ENCODE data around the gene SLC25A12. TPM values are rescaled to one million over a fixed set of nuclear protein-coding genes. Genes with fewer than 3 reads are reported as not detected.

The SLC25A12 gene
- total and polyA plus RNA-seq, 2 of the 13 experiments (the other 11 are each of a cell fraction or from before 2014, with no cell fraction given) = 8.1 to 15.9 TPM

DNA sequence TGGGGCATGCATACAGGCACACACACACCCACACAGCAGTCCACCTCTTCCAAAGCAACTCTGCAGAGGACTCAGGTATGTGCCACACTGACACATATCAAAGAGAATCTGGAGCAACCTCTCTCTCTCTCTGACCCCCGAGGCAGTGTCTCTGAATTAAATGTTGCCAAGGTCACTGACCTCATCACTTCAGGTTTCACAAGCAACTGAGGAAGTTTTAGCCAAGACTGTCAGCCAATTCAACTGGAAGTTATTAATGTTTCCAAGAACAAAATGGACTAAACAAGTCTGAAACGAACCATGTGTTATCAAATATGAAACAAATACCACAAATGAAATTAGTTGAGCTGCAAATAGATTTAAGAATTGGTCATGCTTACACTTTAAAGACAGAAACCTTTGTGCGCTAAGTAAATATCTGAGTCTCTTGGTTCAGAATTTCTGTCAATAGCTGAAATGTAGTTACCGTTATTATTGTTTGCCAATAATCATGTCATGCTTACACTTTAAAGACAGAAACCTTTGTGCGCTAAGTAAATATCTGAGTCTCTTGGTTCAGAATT lies 86.1 kb downstream of the SLC25A12 start (continued):
- TF ChIP-seq, protein P1, sequence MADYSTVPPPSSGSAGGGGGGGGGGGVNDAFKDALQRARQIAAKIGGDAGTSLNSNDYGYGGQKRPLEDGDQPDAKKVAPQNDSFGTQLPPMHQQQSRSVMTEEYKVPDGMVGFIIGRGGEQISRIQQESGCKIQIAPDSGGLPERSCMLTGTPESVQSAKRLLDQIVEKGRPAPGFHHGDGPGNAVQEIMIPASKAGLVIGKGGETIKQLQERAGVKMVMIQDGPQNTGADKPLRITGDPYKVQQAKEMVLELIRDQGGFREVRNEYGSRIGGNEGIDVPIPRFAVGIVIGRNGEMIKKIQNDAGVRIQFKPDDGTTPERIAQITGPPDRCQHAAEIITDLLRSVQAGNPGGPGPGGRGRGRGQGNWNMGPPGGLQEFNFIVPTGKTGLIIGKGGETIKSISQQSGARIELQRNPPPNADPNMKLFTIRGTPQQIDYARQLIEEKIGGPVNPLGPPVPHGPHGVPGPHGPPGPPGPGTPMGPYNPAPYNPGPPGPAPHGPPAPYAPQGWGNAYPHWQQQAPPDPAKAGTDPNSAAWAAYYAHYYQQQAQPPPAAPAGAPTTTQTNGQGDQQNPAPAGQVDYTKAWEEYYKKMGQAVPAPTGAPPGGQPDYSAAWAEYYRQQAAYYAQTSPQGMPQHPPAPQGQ (CRISPR knock-in tag; IDR thresholded peaks at IDR 0.05; ENCODE audit: borderline replicate concordance) = no peak
- TF ChIP-seq SOX13 (IDR thresholded peaks at IDR 0.05) (0 out of 2 replicates have a peak, but pooled peaks have one; percentile 52), SOX13 (CRISPR knock-in tag; conservative IDR thresholded peaks at IDR 0.05 in 1 of 2, IDR thresholded peaks at IDR 0.05 in 1 of 2) (peak in 1 of 2 experiments; percentile 72; a peak in 2 of 4 replicates), GZF1 (CRISPR knock-in tag; IDR thresholded peaks at IDR 0.05) (no peak), KDM5B (CRISPR knock-in tag; IDR thresholded peaks at IDR 0.05; ENCODE audit: borderline replicate concordance) (no peak), RXRB (CRISPR knock-in tag; IDR thresholded peaks at IDR 0.05; ENCODE audit: borderline replicate concordance) (peak; percentile 86), ZNF253 (CRISPR knock-in tag; IDR thresholded peaks at IDR 0.05; ENCODE audit: borderline replicate concordance) (no peak), SRSF9 (IDR thresholded peaks at IDR 0.05; ENCODE audit: borderline replicate concordance, insufficient read depth, low read depth, low read length, poor library complexity, severe bottlenecking) (no peak), ZNF564 (CRISPR knock-in tag; IDR thresholded peaks at IDR 0.05) (no peak), SP4 (CRISPR knock-in tag; IDR thresholded peaks at IDR 0.05) (no peak), FOXA1 (IDR thresholded peaks at IDR 0.05) (peak; percentile 95), FOXA1 (CRISPR knock-in tag; IDR thresholded peaks at IDR 0.05) (peak; percentile 67; the same call in 1 of the 2 replicates), ZFX (CRISPR knock-in tag; IDR thresholded peaks at IDR 0.05; ENCODE audit: low read depth) (no peak), AKAP8 (CRISPR knock-in tag; IDR thresholded peaks at IDR 0.05) (no peak), NCOR1 (IDR thresholded peaks at IDR 0.05; ENCODE audit: borderline replicate concordance, low read length) (peak; percentile 78; the same call in 1 of the 2 replicates), IKZF1 (IDR thresholded peaks at IDR 0.05) (no peak), SOX5 (CRISPR knock-in tag; IDR thresholded peaks at IDR 0.05; ENCODE audit: borderline replicate concordance) (0 out of 2 replicates have a peak, but pooled peaks have one; percentile 79), CENPX (CRISPR knock-in tag; IDR thresholded peaks at IDR 0.05) (no peak), MXI1 (IDR thresholded peaks at IDR 0.05; ENCODE audit: borderline replicate concordance, low read depth, low read length) (no peak; the same call in 2 of the 3 replicates), ZNF432 (CRISPR knock-in tag; IDR thresholded peaks at IDR 0.05; ENCODE audit: borderline replicate concordance) (no peak), ZNF569 (CRISPR knock-in tag; IDR thresholded peaks at IDR 0.05; ENCODE audit: borderline replicate concordance) (no peak), TCF7L2 (IDR thresholded peaks at IDR 0.05; ENCODE audit: low read depth, low read length) (no peak), ZNF331 (CRISPR knock-in tag; IDR thresholded peaks at IDR 0.05) (no peak)
- TF ChIP-seq, protein P2, sequence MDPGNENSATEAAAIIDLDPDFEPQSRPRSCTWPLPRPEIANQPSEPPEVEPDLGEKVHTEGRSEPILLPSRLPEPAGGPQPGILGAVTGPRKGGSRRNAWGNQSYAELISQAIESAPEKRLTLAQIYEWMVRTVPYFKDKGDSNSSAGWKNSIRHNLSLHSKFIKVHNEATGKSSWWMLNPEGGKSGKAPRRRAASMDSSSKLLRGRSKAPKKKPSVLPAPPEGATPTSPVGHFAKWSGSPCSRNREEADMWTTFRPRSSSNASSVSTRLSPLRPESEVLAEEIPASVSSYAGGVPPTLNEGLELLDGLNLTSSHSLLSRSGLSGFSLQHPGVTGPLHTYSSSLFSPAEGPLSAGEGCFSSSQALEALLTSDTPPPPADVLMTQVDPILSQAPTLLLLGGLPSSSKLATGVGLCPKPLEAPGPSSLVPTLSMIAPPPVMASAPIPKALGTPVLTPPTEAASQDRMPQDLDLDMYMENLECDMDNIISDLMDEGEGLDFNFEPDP (CRISPR knock-in tag; conservative IDR thresholded peaks at IDR 0.05) = no peak
- TF ChIP-seq, protein P3, sequence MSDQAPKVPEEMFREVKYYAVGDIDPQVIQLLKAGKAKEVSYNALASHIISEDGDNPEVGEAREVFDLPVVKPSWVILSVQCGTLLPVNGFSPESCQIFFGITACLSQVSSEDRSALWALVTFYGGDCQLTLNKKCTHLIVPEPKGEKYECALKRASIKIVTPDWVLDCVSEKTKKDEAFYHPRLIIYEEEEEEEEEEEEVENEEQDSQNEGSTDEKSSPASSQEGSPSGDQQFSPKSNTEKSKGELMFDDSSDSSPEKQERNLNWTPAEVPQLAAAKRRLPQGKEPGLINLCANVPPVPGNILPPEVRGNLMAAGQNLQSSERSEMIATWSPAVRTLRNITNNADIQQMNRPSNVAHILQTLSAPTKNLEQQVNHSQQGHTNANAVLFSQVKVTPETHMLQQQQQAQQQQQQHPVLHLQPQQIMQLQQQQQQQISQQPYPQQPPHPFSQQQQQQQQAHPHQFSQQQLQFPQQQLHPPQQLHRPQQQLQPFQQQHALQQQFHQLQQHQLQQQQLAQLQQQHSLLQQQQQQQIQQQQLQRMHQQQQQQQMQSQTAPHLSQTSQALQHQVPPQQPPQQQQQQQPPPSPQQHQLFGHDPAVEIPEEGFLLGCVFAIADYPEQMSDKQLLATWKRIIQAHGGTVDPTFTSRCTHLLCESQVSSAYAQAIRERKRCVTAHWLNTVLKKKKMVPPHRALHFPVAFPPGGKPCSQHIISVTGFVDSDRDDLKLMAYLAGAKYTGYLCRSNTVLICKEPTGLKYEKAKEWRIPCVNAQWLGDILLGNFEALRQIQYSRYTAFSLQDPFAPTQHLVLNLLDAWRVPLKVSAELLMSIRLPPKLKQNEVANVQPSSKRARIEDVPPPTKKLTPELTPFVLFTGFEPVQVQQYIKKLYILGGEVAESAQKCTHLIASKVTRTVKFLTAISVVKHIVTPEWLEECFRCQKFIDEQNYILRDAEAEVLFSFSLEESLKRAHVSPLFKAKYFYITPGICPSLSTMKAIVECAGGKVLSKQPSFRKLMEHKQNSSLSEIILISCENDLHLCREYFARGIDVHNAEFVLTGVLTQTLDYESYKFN (CRISPR knock-in tag; conservative IDR thresholded peaks at IDR 0.05) = peak; percentile 85
